ENCODE results near the gene MGMT.

- TF ChIP-seq CTCF (IDR thresholded peaks at IDR 0.05 in 2 of 3, conservative IDR thresholded peaks at IDR 0.05 in 1 of 3; ENCODE audit: borderline replicate concordance in 1 of 3, insufficient read depth in 1 of 3, low read depth in 2 of 3, low read length in 2 of 3) (no peak), POLR2A (IDR thresholded peaks at IDR 0.05; ENCODE audit: borderline replicate concordance, extremely low read depth, insufficient read depth, insufficient read length) (no peak), JUND (IDR thresholded peaks at IDR 0.05) (no peak), REST (IDR thresholded peaks at IDR 0.05; ENCODE audit: low read depth) (no peak), EGR1 (IDR thresholded peaks at IDR 0.05; ENCODE audit: low read depth) (no peak)
Measured at GRCh38 chr10:129713659-129714265, 246.7 kb downstream of the MGMT start.
